Daoy (cell line): Measurements from ENCODE around the gene C13orf42. TPM values are rescaled to one million over a fixed set of nuclear protein-coding genes. Genes with fewer than 3 reads are reported as not detected.
"Not testable (repeated sequence)": the region's sequence is repeated elsewhere in the genome, so short reads cannot be mapped to it uniquely, and the experiment has no call there.

Experiments
- DNase-seq: peaks from one replicate; pipeline ENCODE4 v3.0.0-alpha.2; 2015; ENCODE audit warnings: low read depth
- total RNA-seq: library from RNA; depleted of rRNA; stranded (reverse); fragments of >200 nt; shearing (Covaris generic); gene quantifications from 2 replicates; pipeline ENCODE4 v1.2.3, GENCODE V29; 2014

C13orf42 gene
- total RNA-seq, 1 experiment from 2014 or later = not detected

- no peak for DNase-seq
Observed at GRCh38 chr13:51122868-51123566, 11.9 kb upstream of the C13orf42 start.

DNA sequence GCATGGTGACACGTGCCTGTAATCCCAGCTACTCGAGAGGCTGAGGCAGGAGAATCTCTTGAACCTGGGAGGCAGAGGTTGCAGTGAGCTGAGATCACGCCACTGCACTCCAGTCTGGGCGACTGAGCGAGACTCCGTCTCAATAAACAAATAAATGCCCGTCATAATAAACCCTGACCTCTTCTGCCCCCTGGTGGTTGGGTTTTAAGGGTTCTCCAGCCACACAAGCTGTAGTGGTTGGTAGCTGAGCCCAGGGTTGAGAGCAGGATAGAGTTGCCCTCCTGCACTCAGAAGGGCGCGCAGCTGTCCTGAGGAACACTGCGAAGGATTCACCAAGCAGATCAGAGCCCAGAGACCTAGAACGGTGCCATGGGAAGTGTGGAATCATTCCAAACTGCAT lies 9.8 kb upstream of the C13orf42 start:
- peak; percentile 24 for DNase-seq

- no peak for DNase-seq
Observed at GRCh38 chr13:51118809-51119431, 7.8 kb upstream of the C13orf42 start.

- DNase-seq = no peak
Observed at GRCh38 chr13:51113969-51114368, 2.9 kb upstream of the C13orf42 start.

DNA sequence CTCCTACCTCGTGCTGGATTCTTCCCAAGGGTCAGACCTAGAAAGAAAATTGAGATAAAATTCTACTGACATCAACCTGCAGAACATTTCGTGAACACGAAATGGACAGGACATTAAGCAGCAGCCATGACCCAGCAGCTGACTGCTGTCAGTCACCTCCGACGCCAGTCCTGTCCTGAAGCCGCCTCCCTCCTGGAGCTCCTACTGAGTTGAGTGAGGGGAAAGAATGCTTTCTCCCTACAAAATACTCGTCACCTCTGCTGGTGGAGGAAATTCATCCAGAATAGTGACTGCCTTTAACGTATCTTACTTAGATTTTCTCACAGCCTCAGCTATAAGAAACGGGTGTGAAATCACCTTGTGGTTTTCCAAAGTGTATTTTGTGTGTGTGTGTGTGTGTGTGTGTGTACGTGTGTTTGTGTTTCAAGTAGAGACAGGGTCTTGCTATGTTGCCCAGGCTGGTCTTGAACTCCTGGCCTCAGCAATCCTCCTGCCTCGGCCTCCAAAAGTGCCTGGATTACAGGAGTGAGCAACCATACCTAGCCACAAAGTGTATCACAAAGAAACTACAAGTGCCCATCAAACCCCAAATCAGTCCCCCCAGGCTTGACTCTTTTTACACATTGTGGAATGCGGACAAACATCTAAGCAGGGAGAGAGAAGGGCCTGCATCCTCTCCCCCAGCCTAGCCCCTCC lies 2.3 kb upstream of the C13orf42 start:
- DNase-seq = no peak

DNA sequence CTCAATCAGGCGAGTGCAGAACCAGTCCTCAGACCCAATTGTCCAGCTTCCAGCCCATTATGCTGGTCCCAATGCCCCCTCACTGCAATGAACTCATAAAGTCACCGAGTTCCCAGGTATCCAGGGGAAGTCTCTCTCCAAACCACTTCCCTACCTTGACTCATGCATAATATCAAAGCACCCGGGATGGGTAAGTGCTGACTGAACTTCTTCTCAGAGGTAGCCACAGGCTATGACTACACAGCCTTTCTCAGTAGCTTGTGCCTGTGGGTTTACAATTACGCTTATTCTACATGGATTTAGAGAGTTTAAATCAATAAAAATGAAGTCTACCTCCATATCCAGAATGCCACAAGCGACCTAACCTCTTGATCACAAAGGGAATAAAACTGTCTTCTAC lies 1.7 kb upstream of the C13orf42 start:
- no peak for DNase-seq

DNA sequence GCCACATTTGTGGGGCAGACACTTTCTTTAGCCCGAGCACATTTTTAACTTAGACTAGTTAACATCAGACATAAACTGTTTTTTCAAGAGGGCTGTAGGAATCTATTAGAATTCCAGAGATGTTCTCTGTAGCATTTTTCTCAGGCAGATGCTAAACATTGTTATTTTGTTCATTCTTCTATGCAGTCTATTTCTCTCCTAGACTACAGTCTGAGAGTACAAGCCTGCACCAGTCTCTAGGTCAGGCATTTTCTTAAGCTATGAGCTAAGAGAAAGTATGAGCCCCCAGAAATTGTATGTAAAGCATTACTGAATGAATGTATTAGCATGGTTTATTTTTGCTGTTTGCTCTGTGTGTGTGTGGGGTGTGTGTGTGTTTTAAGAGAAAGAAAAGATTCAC lies 923 bp upstream of the C13orf42 start:
- DNase-seq = no peak

DNA sequence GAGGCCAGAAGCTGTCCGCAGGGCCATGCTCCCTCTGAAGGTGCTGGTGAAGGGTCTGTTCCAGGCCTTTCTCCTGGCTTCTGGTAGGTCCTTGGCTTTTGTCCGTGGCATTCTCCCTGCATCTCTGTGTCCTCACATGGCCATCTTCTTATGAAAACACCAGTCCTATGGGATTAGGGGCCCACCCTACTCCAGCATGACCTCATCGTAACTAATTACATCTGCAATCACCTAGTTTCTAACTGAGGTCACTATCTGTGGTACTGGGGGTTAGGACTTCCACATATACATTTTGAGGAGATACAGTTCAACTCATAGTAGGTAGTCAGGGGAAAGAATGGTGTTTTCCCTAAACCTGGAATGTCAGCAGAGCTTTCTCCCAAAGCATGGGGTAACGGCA lies 3.1 kb downstream of the C13orf42 start:
- DNase-seq = no peak

DNA sequence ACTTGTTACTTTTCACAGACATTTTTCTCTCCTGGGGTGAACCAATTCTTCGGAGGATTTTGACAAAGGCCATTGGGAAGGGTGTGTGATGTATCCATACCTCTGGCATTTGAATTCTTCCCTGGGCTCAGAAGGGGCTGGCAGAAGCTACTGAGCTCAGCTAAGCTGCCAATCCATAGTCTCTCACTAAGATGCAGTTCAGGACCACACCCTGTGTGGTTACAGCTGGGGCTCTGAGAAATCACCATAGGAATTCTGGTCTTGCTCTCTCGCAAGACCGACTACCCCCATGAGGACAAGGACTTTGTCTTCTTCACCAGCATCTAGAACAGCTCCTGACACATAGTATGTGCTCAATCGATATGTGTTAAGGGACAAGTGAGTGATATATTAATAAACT lies 6.0 kb downstream of the C13orf42 start:
- no peak for DNase-seq

DNA sequence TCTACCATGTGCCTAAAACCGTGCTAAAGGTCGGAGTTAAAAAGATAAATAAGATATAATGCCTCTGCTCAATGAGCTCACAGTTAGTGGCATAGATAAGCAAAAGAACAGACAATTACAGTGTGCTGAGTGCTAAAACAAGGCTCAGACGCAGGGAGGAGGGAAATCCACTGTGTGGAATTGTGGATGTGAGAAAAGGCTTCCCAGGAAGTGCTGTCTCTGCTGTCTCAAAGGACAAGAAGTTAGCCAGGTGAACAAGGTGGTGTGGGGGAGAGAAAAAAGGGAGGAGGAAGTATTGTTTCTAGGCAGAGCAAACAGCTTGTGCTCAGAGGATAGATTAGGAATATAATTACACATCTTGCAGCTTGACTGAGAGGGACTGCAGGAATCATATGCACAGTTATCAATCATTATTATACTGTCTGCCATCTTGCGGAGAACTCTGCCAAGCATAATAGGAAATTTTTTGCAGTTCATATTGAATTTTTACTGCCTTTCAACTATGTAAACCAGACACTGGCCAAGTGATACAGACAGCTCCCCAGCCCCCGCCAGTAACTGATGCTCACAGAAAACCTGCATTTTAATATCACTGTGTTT lies 9.3 kb downstream of the C13orf42 start:
- DNase-seq = no peak

GRCh38 chr13:51097353-51098043 lies 13.6 kb downstream of the C13orf42 start:
- DNase-seq = no peak

GRCh38 chr13:51096131-51096530 lies 14.9 kb downstream of the C13orf42 start:
- DNase-seq = no peak

DNA sequence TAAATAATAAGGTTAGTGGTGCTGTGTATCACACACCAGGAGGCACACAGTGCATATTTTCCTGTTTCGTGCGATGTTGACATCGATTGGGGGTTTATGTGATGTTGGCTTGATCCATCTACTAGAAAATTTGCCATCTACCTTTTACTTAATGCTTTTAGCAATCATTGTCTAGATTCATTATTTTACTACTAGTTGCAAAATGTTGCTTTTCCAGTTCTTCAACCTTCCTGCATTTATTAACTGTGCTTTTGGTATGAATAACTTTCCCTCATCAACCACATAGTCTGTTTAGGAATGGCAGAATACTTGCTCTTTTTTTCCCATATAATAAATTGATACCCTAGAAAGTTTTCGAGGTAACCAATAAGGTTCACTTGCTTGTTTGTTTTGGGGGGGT lies 17.5 kb downstream of the C13orf42 start:
- no peak for DNase-seq

DNA sequence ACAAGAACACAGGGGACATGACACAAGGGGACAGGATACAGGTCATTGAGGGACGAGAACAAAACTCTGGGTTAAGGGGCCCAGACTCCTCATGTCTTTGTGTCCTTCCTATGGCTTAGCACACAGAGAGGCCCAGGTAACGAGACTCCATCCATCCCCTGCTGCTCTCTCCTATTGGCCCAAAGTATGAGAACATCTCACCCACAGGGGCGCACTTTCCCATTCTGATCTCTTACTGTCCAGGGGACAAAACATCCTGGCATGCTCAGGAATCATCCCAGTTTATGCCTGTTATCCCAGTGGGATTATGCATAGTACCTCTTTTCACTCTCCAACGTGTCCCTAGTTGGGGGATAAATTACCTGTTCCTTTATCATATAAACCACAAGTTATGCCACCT lies 19.2 kb downstream of the C13orf42 start:
- DNase-seq = no peak

DNA sequence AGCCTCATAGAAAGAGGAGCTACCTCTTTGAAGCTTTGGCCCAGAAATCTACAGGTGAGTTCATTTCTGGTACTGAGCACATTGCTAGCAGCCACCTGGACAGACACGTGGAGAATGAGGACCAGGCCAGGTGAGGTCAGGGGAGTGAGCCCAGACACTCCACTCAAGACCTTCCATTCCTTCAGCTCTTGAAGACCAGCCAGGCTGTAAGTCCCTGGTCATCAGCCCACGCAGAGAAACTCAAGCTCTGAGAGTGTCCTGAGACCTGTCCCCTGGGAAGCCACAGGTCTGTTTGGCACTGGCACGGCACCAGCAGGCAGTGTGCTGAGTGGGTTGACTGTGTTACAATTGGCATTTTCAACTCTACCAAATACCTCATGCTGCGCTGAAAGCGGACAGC lies 27.4 kb downstream of the C13orf42 start:
- DNase-seq = no peak

DNA sequence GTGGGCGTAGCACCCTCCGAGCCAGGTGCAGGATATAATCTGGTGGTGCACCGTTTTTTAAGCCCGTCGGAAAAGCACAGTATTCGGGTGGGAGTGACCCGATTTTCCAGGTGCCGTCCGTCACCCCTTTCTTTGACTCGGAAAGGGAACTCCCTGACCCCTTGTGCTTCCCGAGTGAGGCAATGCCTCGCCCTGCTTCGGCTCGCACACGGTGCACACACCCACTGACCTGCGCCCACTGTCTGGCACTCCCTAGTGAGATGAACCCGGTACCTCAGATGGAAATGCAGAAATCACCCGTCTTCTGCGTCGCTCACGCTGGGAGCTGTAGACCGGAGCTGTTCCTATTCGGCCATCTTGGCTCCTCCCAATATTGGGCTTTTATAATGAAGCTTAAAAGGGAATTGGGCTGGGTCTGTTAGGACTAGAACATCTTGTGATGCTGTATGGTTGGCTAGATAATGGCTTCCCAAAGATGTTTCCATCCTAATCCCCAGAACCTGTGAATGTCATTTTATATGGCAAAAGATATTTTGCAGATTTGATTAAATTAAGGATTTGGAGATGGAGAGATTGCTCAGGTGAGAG lies 30.5 kb downstream of the C13orf42 start:
- DNase-seq = not testable (repeated sequence)

DNA sequence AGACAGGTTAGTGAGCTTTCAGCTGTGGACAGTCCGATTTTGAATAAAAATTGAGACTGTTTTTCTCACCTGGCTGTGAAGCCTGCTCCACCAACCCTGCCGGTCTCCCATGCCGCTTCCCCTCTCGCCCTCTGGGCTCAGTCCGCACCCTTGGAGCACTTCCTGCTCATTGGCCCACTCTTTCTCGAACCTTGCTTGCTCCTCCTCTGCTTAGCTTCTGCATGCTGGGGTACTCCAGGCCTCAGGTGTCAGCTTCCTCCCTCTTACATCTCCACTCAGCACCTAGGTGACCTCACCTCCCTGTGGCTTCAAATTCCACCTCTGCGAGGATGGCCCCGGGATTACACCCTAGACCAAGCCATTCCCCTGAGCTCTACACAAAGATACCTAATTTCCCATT lies 39.6 kb downstream of the C13orf42 start:
- no peak for DNase-seq

GRCh38 chr13:51070005-51070649 lies 40.9 kb downstream of the C13orf42 start:
- DNase-seq = peak; percentile 75

GRCh38 chr13:51068501-51068900 lies 42.6 kb downstream of the C13orf42 start:
- DNase-seq = no peak

- no peak for DNase-seq
Observed at GRCh38 chr13:51067706-51068105, 43.4 kb downstream of the C13orf42 start.

DNA sequence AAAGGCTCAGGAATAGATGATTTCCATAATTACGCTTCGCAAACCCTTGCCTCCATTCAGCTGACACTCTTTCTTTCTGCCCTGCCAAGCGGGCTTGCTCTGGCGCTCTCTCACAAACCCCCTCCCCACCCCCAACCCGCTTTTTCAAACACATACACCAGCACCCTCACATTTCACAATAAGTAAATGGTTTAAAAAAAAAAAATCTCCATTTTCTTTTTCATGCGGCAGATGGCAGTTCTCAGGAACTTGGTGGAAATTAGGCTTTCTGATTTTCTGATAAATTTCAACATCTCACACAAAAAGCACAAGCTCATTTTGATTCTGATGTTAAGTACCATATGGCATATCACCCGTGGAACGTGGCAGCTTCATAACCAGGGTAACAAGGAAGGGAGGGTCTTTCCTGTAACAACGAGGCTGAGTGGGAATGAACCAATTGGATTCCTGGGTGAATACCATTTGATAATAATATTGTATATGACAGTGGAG lies 43.8 kb downstream of the C13orf42 start:
- no peak for DNase-seq
